ENCODE results near the gene SOX2. TPM values are rescaled to one million over a fixed set of nuclear protein-coding genes. Genes with fewer than 3 reads are reported as not detected.

SOX2 gene
- total and polyA plus RNA-seq, 2 of the 13 experiments (the other 11 are each of a cell fraction or from before 2014, with no cell fraction given), result not detected

GRCh38 chr3:181695661-181696491, 15.8 kb upstream of the SOX2 start:
- POLR2A ChIA-PET, result no interaction called here
- H3K9ac ChIP-seq (ENCODE audit: insufficient read depth, low read depth, low read length), result no peak overlapping the region
- no peaks in the 10 kb centered on the region for H4K20me1 ChIP-seq (ENCODE audit: insufficient read depth, low read length)
- CTCF ChIA-PET (ENCODE audit: low intra/inter-chr PET ratio, low total read pairs), result no interaction called here
- BruUV-seq (replicated peaks), result no TSS peak
- 55% methylated on average over 65 of the region's 65 CpGs for WGBS (ENCODE audit: low lambda C conversion rate)
- H3K36me3 ChIP-seq (replicated peaks in 1 of 2; ENCODE audit: control insufficient read depth in 1 of 2, insufficient read depth in 2 of 2, low read length in 2 of 2), result no peaks in the 10 kb centered on the region
- peak overlapping the region; percentile 53 for H3K4me2 ChIP-seq (ENCODE audit: low read depth, low read length)
- no peaks in the 10 kb centered on the region for H3K4me1 ChIP-seq (ENCODE audit: insufficient read depth, low read length)
- peak overlapping the region in 1 of 3 experiments; percentile 50; a peak in 3 of 6 replicates for H3K4me3 ChIP-seq (replicated peaks in 1 of 3; ENCODE audit: insufficient read depth in 1 of 3, low read depth in 2 of 3, low read length in 3 of 3)
- in situ Hi-C loops (cut with HindIII; ENCODE audit: extremely low pct_ligation_motif_present, low pct_unique_long_range_greater_than_20kb) (no loop called here), intact Hi-C loops (cut with micrococcal nuclease; ENCODE audit: unreplicated experiment) (no loop called here)
- peaks cover 3 to 28% of the 10 kb centered on the region in 2 experiments; a peak in 4 of 5 replicates for H3K27me3 ChIP-seq (ENCODE audit: control insufficient read depth in 1 of 2, insufficient read depth in 2 of 2, low read length in 2 of 2)
- no peak overlapping the region for H2AFZ ChIP-seq (ENCODE audit: low read length)
- no peak overlapping the region for H3K27ac ChIP-seq (ENCODE audit: extremely low read length, insufficient read depth, low read length)
- TF ChIP-seq, protein P1, sequence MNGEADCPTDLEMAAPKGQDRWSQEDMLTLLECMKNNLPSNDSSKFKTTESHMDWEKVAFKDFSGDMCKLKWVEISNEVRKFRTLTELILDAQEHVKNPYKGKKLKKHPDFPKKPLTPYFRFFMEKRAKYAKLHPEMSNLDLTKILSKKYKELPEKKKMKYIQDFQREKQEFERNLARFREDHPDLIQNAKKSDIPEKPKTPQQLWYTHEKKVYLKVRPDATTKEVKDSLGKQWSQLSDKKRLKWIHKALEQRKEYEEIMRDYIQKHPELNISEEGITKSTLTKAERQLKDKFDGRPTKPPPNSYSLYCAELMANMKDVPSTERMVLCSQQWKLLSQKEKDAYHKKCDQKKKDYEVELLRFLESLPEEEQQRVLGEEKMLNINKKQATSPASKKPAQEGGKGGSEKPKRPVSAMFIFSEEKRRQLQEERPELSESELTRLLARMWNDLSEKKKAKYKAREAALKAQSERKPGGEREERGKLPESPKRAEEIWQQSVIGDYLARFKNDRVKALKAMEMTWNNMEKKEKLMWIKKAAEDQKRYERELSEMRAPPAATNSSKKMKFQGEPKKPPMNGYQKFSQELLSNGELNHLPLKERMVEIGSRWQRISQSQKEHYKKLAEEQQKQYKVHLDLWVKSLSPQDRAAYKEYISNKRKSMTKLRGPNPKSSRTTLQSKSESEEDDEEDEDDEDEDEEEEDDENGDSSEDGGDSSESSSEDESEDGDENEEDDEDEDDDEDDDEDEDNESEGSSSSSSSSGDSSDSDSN (CRISPR knock-in tag; IDR thresholded peaks at IDR 0.05), result 0 out of 2 replicates have a peak, but pooled peaks have one; percentile 2
- TF ChIP-seq YEATS2 (CRISPR knock-in tag; IDR thresholded peaks at IDR 0.05; ENCODE audit: borderline replicate concordance), result no peak
- no peaks in the 10 kb centered on the region for H3K79me2 ChIP-seq (ENCODE audit: insufficient read depth, low read length)
- FAIRE-seq (no peak), ATAC-seq (no peak), DNase-seq (ENCODE audit: low spot score) (no peak)
- H3K9me3 ChIP-seq (ENCODE audit: low read length), result no peaks in the 10 kb centered on the region

- Histone ChIP-seq H3K9ac (ENCODE audit: insufficient read depth, low read depth, low read length) (no peak overlapping the region), H3K27me3 (ENCODE audit: control insufficient read depth in 1 of 2, insufficient read depth in 2 of 2, low read length in 2 of 2) (peaks cover 3 to 28% of the 10 kb centered on the region in 2 experiments; a peak in 4 of 5 replicates), H3K4me1 (ENCODE audit: insufficient read depth, low read length) (no peaks in the 10 kb centered on the region), H3K4me2 (ENCODE audit: low read depth, low read length) (no peak overlapping the region), H3K4me3 (replicated peaks in 1 of 3; ENCODE audit: insufficient read depth in 1 of 3, low read depth in 2 of 3, low read length in 3 of 3) (no peak overlapping the region), H3K9me3 (ENCODE audit: low read length) (no peaks in the 10 kb centered on the region), H3K36me3 (replicated peaks in 1 of 2; ENCODE audit: control insufficient read depth in 1 of 2, insufficient read depth in 2 of 2, low read length in 2 of 2) (no peaks in the 10 kb centered on the region), H4K20me1 (ENCODE audit: insufficient read depth, low read length) (no peaks in the 10 kb centered on the region), H3K79me2 (ENCODE audit: insufficient read depth, low read length) (no peaks in the 10 kb centered on the region), H2AFZ (ENCODE audit: low read length) (no peak overlapping the region), H3K27ac (ENCODE audit: extremely low read length, insufficient read depth, low read length) (no peak overlapping the region)
- BruUV-seq (replicated peaks), result no TSS peak
- in situ Hi-C loops (cut with HindIII; ENCODE audit: extremely low pct_ligation_motif_present, low pct_unique_long_range_greater_than_20kb) (no loop called here), intact Hi-C loops (cut with micrococcal nuclease; ENCODE audit: unreplicated experiment) (no loop called here)
- DNase-seq (ENCODE audit: low spot score), result no peak
- no peak for ATAC-seq
- 44% methylated on average over 11 of the region's 11 CpGs for WGBS (ENCODE audit: low lambda C conversion rate)
- no peak for FAIRE-seq
- ChIA-PET POLR2A (no interaction called here), CTCF (ENCODE audit: low intra/inter-chr PET ratio, low total read pairs) (no interaction called here)
- TF ChIP-seq MATR3 (CRISPR knock-in tag; IDR thresholded peaks at IDR 0.05), result no peak
- TF ChIP-seq NCOA1 (CRISPR knock-in tag; IDR thresholded peaks at IDR 0.05), result no peak
- TF ChIP-seq ZNF530 (CRISPR knock-in tag; IDR thresholded peaks at IDR 0.05; ENCODE audit: low read depth), result no peak
- no peak for TF ChIP-seq NR3C1 (CRISPR knock-in tag; IDR thresholded peaks at IDR 0.05)
- TF ChIP-seq NFKBIZ (CRISPR knock-in tag; IDR thresholded peaks at IDR 0.05), result no peak
- no peak for TF ChIP-seq ZNF773 (CRISPR knock-in tag; IDR thresholded peaks at IDR 0.05; ENCODE audit: borderline replicate concordance)
- no peak for TF ChIP-seq ISX (CRISPR knock-in tag; conservative IDR thresholded peaks at IDR 0.05)
- TF ChIP-seq ZNF670 (CRISPR knock-in tag; IDR thresholded peaks at IDR 0.05; ENCODE audit: borderline replicate concordance), result no peak
- TF ChIP-seq, protein P2, sequence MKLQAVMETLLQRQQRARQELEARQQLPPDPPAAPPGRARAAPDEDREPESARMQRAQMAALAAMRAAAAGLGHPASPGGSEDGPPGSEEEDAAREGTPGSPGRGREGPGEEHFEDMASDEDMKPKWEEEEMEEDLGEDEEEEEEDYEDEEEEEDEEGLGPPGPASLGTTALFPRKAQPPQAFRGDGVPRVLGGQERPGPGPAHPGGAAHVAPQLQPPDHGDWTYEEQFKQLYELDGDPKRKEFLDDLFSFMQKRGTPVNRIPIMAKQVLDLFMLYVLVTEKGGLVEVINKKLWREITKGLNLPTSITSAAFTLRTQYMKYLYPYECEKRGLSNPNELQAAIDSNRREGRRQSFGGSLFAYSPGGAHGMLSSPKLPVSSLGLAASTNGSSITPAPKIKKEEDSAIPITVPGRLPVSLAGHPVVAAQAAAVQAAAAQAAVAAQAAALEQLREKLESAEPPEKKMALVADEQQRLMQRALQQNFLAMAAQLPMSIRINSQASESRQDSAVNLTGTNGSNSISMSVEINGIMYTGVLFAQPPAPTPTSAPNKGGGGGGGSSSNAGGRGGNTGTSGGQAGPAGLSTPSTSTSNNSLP (IDR thresholded peaks at IDR 0.05; ENCODE audit: low read depth, low read length), result no peak
- TF ChIP-seq, protein P3, sequence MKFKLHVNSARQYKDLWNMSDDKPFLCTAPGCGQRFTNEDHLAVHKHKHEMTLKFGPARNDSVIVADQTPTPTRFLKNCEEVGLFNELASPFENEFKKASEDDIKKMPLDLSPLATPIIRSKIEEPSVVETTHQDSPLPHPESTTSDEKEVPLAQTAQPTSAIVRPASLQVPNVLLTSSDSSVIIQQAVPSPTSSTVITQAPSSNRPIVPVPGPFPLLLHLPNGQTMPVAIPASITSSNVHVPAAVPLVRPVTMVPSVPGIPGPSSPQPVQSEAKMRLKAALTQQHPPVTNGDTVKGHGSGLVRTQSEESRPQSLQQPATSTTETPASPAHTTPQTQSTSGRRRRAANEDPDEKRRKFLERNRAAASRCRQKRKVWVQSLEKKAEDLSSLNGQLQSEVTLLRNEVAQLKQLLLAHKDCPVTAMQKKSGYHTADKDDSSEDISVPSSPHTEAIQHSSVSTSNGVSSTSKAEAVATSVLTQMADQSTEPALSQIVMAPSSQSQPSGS (CRISPR knock-in tag; IDR thresholded peaks at IDR 0.05), result no peak
Observed at GRCh38 chr3:181696626-181697230, 15.0 kb upstream of the SOX2 start.
